K562 (cell line): Measurements from ENCODE around the gene NREP. TPM values are rescaled to one million over a fixed set of nuclear protein-coding genes. Genes with fewer than 3 reads are reported as not detected.

Source experiments
- ATAC-seq: fragments of 200-7000 bp; cut with Tn5 transposase; 3 replicates; pipeline ENCODE4 v1.9.1; 2020; ENCODE audit warnings: moderate library complexity
- BruUV-seq: library from RNA; stranded (reverse); fragments of 400-500 nt; replicated peaks from 2 replicates; lab custom pipeline; 2021; lab: Mats Ljungman, UMichigan
- CTCF ChIA-PET: fragments of 300-600 bp; formaldehyde crosslinking; extraction: SDS; loops from one replicate; lab custom pipeline; 2021; ENCODE audit warnings: low intra/inter-chr PET ratio; lab: Yijun Ruan, JAX
- POLR2A ChIA-PET: fragments of 300-600, 350-650 bp; sonication (Branson Sonifier 250); formaldehyde crosslinking; extraction: SDS; loops from one replicate; lab custom pipeline; 2021; ENCODE audit warnings: antibody characterized with exemption, inconsistent platforms; lab: Yijun Ruan, JAX
- DNase-seq, 4 experiments: peaks; one replicate each; pipeline versions ENCODE4 v3.0.0 to v3.0.0-alpha.2; 2011 to 2018; ENCODE audit warnings: low spot score in 3 of 4, mixed read lengths in 3 of 4; ENCODE audit errors: extremely low read depth in 1 of 4
- FAIRE-seq: peaks from 2 replicates; lab custom pipeline; 2011; peaks lifted over from hg19 to GRCh38; lab: Jason Lieb, UNC
- H2AFZ ChIP-seq: 2 replicates; pipeline ENCODE4 v1.6.0; 2011; ENCODE audit warnings: low read depth, low read length, control low read depth, inconsistent platforms
- H3K27ac ChIP-seq: fragments of 200-600 bp; 3 replicates; pipeline ENCODE4 v1.8.0; 2011; ENCODE audit warnings: low read depth, mild to moderate bottlenecking, control low read depth, inconsistent platforms, low read length, moderate library complexity, mixed read lengths; ENCODE audit errors: extremely low read depth
- H3K27me3 ChIP-seq, 2 experiments: fragments of 300-600 bp in 1 of 2; 2 replicates in 1 of 2; 3 replicates in 1 of 2; pipeline versions ENCODE4 v1.6.0 to v1.8.0; 2011; ENCODE audit warnings: inconsistent platforms in 2 of 2, low read length in 2 of 2, mild to moderate bottlenecking in 1 of 2, mixed read lengths in 1 of 2, moderate library complexity in 1 of 2; ENCODE audit not compliant: control insufficient read depth in 2 of 2, insufficient read depth in 2 of 2
- H3K36me3 ChIP-seq: fragments of 300-600 bp; 3 replicates; pipeline ENCODE4 v1.8.0; 2011; ENCODE audit warnings: mild to moderate bottlenecking, low read length, inconsistent platforms; ENCODE audit not compliant: control insufficient read depth, insufficient read depth
- H3K4me1 ChIP-seq, 2 experiments: fragments of 200-600 bp in 1 of 2; replicated peaks in 1 of 2; 2 replicates in 1 of 2; 3 replicates in 1 of 2; pipeline versions ENCODE4 v1.5.1 to v1.8.0; 2011; ENCODE audit warnings: inconsistent platforms in 2 of 2, low read length in 2 of 2, mild to moderate bottlenecking in 1 of 2, mixed read lengths in 1 of 2, moderate library complexity in 1 of 2; ENCODE audit not compliant: control insufficient read depth in 2 of 2, insufficient read depth in 2 of 2
- H3K4me2 ChIP-seq: 2 replicates; pipeline ENCODE4 v1.6.1; 2011; ENCODE audit warnings: low read length, control low read depth, inconsistent platforms, mixed read lengths; ENCODE audit not compliant: insufficient read depth
- H3K4me3 ChIP-seq: fragments of 200-600 bp; sonication (generic), shearing (Covaris generic); 2 replicates; pipeline ENCODE4 v1.5.1; 2016; ENCODE audit warnings: control low read depth, inconsistent platforms
- H3K79me2 ChIP-seq: fragments of 200-600 bp; 3 replicates; pipeline ENCODE4 v1.8.0; 2011; ENCODE audit warnings: low read length, inconsistent platforms; ENCODE audit not compliant: control insufficient read depth, insufficient read depth
- H3K9ac ChIP-seq, 2 experiments: 2 replicates each; pipeline versions ENCODE4 v1.6.0 to v1.6.1; 2011; ENCODE audit warnings: low read depth in 2 of 2, low read length in 2 of 2, control low read depth in 1 of 2, inconsistent platforms in 1 of 2, mild to moderate bottlenecking in 1 of 2, mixed read lengths in 1 of 2; ENCODE audit not compliant: insufficient read depth in 1 of 2
- H3K9me1 ChIP-seq: one replicate; pipeline ENCODE4 v1.6.0; 2011; ENCODE audit warnings: inconsistent platforms, mild to moderate bottlenecking, low read length, moderate library complexity; ENCODE audit not compliant: control insufficient read depth, insufficient read depth
- H3K9me3 ChIP-seq: replicated peaks from 2 replicates; pipeline ENCODE4 v1.5.1; 2011; ENCODE audit warnings: low read depth, low read length, inconsistent platforms; ENCODE audit not compliant: control insufficient read depth, insufficient read depth
- H4K20me1 ChIP-seq: replicated peaks from 2 replicates; pipeline ENCODE4 v1.6.1; 2011; ENCODE audit warnings: low read length, inconsistent platforms, mixed read lengths; ENCODE audit not compliant: control insufficient read depth, insufficient read depth
- CHD7 ChIP-seq: fragments of 200-600 bp; sonication (generic); IDR thresholded peaks from one replicate; pipeline ENCODE4 v1.6.1; 2012; ENCODE audit warnings: mild to moderate bottlenecking, low read depth, low read length, inconsistent platforms
- CREBBP ChIP-seq: IDR thresholded peaks from one replicate; pipeline ENCODE4 v1.6.1; 2012; ENCODE audit warnings: low read depth, mild to moderate bottlenecking, control low read depth, inconsistent platforms, low read length
- ELF1 ChIP-seq: fragments of 200-800 bp; sonication (Bioruptor generic); IDR thresholded peaks from 2 replicates; pipeline ENCODE4 v1.6.1; 2016; ENCODE audit warnings: missing genetic modification characterization, missing compliant biosample characterization
- KLF6 ChIP-seq: fragments of 250-450 bp; sonication (Bioruptor Pico); IDR thresholded peaks from 2 replicates; pipeline ENCODE4 v1.4.0; 2020; ENCODE audit warnings: mild to moderate bottlenecking, moderate library complexity, borderline replicate concordance
- MAFG ChIP-seq: fragments of 450-650 bp; conservative IDR thresholded peaks from 2 replicates; pipeline ENCODE4 v1.6.1; 2016; ENCODE audit warnings: missing genetic modification characterization, missing compliant biosample characterization
- PHF8 ChIP-seq: fragments of 200-600 bp; sonication (generic); IDR thresholded peaks from 2 replicates; pipeline ENCODE4 v1.6.1; 2012; ENCODE audit warnings: mixed run types, mild to moderate bottlenecking, inconsistent platforms, low read length, moderate library complexity, borderline replicate concordance
- SREBF2 ChIP-seq: sonication (generic); formaldehyde crosslinking; IDR thresholded peaks from 2 replicates; pipeline ENCODE4 v1.4.0; 2020; ENCODE audit warnings: mild to moderate bottlenecking, missing genetic modification reagents
- ZNF316 ChIP-seq: fragments of 450-650 bp; IDR thresholded peaks from 2 replicates; pipeline ENCODE4 v1.6.1; 2016
- ZNF507 ChIP-seq: conservative IDR thresholded peaks from 2 replicates; pipeline ENCODE4 v1.6.1; 2017; ENCODE audit warnings: missing genetic modification characterization, missing compliant biosample characterization
- ZNF696 ChIP-seq: fragments of 250-450 bp; sonication (Bioruptor Pico); conservative IDR thresholded peaks from 2 replicates; pipeline ENCODE4 v1.4.0; 2020; ENCODE audit warnings: mild to moderate bottlenecking, moderate library complexity
- WGBS: fragments of 100-300 bp; shearing (Covaris generic); methylation state at CpG from one replicate; pipeline ENCODE4 v1.1.6; 2016; ENCODE audit warnings: low coverage, mixed read lengths; ENCODE audit not compliant: insufficient coverage; ENCODE audit errors: missing lambda C conversion rate; 5-methylcytosine and 5-hydroxymethylcytosine counted together
- in situ Hi-C: fragments of 300-500 bp; cut with MboI; formaldehyde crosslinking; loops from 4 replicates; pipeline ENCODE4 v1.15.0; 2018; ENCODE audit warnings: inconsistent platforms, mixed read lengths
- intact Hi-C: fragments of 100-400 bp; cut with micrococcal nuclease; formaldehyde crosslinking; loops from 2 replicates; pipeline ENCODE4 v1.14.2; 2022
- polyA plus RNA-seq, 8 experiments: library from polyadenylated mRNA; depleted of rRNA in 4 of 8; stranded (reverse) in 5 of 8; unstranded in 3 of 8; fragments of >200 nt; fragmentation: Nextera tagmentation in 2 of 8; fragmentation: Illumina TruSeq in 1 of 8; extraction: Ambion mirVana in 2 of 8; extraction: Trizol in 1 of 8; gene quantifications; 2 replicates each; pipeline versions ENCODE4 v1.2.1 to v1.2.3, GENCODE V29; 2011 to 2014; ENCODE audit warnings: inconsistent platforms in 1 of 8, missing spikeins in 1 of 8
- total RNA-seq, 7 experiments: library from RNA; depleted of rRNA in 6 of 7; stranded (reverse); fragments of >200 nt in 6 of 7; fragmentation: Illumina TruSeq in 2 of 7; extraction: Trizol in 2 of 7; gene quantifications; 2 replicates each; pipeline versions ENCODE4 v1.2.1 to v1.2.3, GENCODE V29; 2011 to 2021; ENCODE audit warnings: low replicate concordance in 1 of 7
- TF ChIP-seq, protein P1 (sequence below): sonication (generic); formaldehyde crosslinking; IDR thresholded peaks from 2 replicates; pipeline ENCODE4 v1.8.0; 2023; ENCODE audit warnings: mild to moderate bottlenecking, missing genetic modification reagents

Gene NREP
- total and polyA plus RNA-seq, 9 of the 15 experiments (the other 6 are each of a cell fraction or from before 2014, with no cell fraction given): 0.08 to 0.58 (median 0.23) TPM; not detected in 1

DNA sequence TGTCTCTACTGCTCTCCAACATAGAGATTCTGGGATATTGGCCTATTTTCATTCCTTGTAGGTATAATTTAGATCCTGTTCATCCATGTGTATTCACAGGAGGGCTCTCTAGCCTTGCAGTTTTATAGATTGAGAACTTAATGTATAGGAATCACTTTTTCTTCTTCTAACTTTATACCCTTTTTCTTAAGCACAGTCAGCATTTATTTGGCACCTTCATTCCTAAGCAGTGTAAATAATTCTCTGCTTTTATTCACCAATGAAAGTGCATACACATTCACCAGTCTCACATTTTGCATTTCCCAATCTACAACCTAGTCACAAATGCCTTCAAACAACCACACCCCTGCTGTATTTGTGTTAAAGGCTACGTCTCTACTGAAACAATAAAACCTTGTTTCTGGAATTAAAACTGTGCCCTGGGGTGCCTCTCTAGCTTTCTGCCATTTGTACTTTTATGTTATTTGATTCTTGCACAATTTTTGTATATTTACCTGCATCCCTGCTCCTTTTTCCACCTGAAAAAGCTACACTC, 49.3 kb downstream of the NREP start:
- no peaks in the 10 kb centered on the region for H3K9me3 ChIP-seq
- no peak for DNase-seq
- ChIA-PET POLR2A (no interaction called here), CTCF (no interaction called here)
- H4K20me1 ChIP-seq: no peaks in the 10 kb centered on the region
- H3K4me2 ChIP-seq: no peak overlapping the region
- no peaks in the 10 kb centered on the region for H3K4me1 ChIP-seq
- no peak overlapping the region for H2AFZ ChIP-seq
- H3K79me2 ChIP-seq: no peaks in the 10 kb centered on the region
- in situ Hi-C loops (no loop called here), intact Hi-C loops (no loop called here)
- no peak overlapping the region for H3K4me3 ChIP-seq
- no peak for ATAC-seq
- H3K9me1 ChIP-seq: no peaks in the 10 kb centered on the region
- no peaks in the 10 kb centered on the region for H3K36me3 ChIP-seq
- no peak overlapping the region for H3K9ac ChIP-seq
- FAIRE-seq: no peak
- BruUV-seq: no TSS peak
- 6% methylated on average over 1 of the region's 1 CpG for WGBS
- no peaks in the 10 kb centered on the region for H3K27me3 ChIP-seq
- no peak overlapping the region for H3K27ac ChIP-seq
- TF ChIP-seq ZNF507 (tag) (no peak), CREBBP (no peak), ZNF316 (peak; percentile 72), PHF8 (no peak), CHD7 (no peak), MAFG (tag) (0 out of 2 replicates have a peak, but pooled peaks have one; percentile 37), ELF1 (tag) (no peak), KLF6 (CRISPR knock-in tag) (no peak), SREBF2 (CRISPR knock-in tag) (no peak), ZNF696 (CRISPR knock-in tag) (no peak)
- TF ChIP-seq, protein P1, sequence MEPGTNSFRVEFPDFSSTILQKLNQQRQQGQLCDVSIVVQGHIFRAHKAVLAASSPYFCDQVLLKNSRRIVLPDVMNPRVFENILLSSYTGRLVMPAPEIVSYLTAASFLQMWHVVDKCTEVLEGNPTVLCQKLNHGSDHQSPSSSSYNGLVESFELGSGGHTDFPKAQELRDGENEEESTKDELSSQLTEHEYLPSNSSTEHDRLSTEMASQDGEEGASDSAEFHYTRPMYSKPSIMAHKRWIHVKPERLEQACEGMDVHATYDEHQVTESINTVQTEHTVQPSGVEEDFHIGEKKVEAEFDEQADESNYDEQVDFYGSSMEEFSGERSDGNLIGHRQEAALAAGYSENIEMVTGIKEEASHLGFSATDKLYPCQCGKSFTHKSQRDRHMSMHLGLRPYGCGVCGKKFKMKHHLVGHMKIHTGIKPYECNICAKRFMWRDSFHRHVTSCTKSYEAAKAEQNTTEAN (CRISPR knock-in tag): no peak
